Measurements from ENCODE around the gene PFAS.

Gene PFAS

GRCh38 chr17:8314797-8315763, 66.0 kb downstream of the PFAS start:
- TF ChIP-seq CTCF (conservative IDR thresholded peaks at IDR 0.05; ENCODE audit: low read depth) = no peak
- no peak overlapping the region for H3K27ac ChIP-seq
- DNase-seq (ENCODE audit: low spot score) = no peak
- ChIA-PET CTCF (no interaction called here), POLR2A (ENCODE audit: low non-redundant PET) (interaction anchor here (0.6 kb wide), 1 partner anchor 448 kb away, joined by 4 read pairs; no protein-coding TSS in a partner anchor)

DNA sequence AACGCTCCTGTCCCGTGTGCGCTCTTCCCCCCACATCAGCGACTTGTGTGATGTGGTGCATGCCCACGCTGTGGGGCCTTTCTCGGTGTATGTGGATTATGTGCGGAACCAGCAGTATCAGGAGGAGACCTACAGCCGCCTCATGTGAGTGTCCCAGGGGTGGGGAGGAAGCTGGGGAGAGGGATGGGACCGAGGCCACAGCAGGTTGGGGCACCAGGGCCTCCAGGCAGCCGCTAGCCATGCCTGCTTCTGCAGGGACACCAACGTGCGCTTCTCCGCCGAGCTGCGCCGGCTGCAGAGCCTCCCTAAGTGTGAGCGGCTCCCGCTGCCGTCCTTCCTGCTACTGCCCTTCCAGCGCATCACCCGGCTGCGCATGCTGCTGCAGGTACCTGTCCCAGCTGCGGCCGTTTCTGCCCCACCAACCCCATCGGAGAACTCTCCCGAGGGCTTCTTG, 66.7 kb downstream of the PFAS start:
- no peak for DNase-seq (ENCODE audit: low spot score)
- ChIA-PET POLR2A (ENCODE audit: low non-redundant PET) (interaction anchor here (0.6 kb wide), 1 partner anchor 447 kb away, joined by 4 read pairs; no protein-coding TSS in a partner anchor), CTCF (no interaction called here)
- no peak for TF ChIP-seq CTCF (conservative IDR thresholded peaks at IDR 0.05; ENCODE audit: low read depth)
- no peak overlapping the region for H3K27ac ChIP-seq

GRCh38 chr17:8318010-8318935, 69.2 kb downstream of the PFAS start:
- ChIA-PET POLR2A (ENCODE audit: low non-redundant PET) (no interaction called here), CTCF (interaction anchor here (0.6 to 1.2 kb wide), 2 partner anchors 245 to 365 kb away, joined by 3 to 5 read pairs; no protein-coding TSS in a partner anchor)
- DNase-seq (ENCODE audit: low spot score) = no peak
- TF ChIP-seq CTCF (conservative IDR thresholded peaks at IDR 0.05; ENCODE audit: low read depth) = no peak
- H3K27ac ChIP-seq = no peak overlapping the region
